ENCODE measurements around the gene COL6A1.

The COL6A1 gene, protein sequence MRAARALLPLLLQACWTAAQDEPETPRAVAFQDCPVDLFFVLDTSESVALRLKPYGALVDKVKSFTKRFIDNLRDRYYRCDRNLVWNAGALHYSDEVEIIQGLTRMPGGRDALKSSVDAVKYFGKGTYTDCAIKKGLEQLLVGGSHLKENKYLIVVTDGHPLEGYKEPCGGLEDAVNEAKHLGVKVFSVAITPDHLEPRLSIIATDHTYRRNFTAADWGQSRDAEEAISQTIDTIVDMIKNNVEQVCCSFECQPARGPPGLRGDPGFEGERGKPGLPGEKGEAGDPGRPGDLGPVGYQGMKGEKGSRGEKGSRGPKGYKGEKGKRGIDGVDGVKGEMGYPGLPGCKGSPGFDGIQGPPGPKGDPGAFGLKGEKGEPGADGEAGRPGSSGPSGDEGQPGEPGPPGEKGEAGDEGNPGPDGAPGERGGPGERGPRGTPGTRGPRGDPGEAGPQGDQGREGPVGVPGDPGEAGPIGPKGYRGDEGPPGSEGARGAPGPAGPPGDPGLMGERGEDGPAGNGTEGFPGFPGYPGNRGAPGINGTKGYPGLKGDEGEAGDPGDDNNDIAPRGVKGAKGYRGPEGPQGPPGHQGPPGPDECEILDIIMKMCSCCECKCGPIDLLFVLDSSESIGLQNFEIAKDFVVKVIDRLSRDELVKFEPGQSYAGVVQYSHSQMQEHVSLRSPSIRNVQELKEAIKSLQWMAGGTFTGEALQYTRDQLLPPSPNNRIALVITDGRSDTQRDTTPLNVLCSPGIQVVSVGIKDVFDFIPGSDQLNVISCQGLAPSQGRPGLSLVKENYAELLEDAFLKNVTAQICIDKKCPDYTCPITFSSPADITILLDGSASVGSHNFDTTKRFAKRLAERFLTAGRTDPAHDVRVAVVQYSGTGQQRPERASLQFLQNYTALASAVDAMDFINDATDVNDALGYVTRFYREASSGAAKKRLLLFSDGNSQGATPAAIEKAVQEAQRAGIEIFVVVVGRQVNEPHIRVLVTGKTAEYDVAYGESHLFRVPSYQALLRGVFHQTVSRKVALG

GRCh38 chr21:45981151-45982091 is at the start of gene COL6A1:
Gene COL6A1 (plus strand): TSS chr21:45981770. CDS start chr21:45981851, 81 bp downstream.
- peak; percentile 90 for DNase-seq (ENCODE audit: low spot score)

- DNase-seq (ENCODE audit: low spot score): no peak
These were observed 48.6 kb upstream of the COL6A1 start for GRCh38 chr21:45932922-45933502.

GRCh38 chr21:45934085-45934484 is 47.5 kb upstream of the COL6A1 start:
- DNase-seq (ENCODE audit: low spot score): no peak

- DNase-seq (ENCODE audit: low spot score): no peak
These were observed 47.0 kb upstream of the COL6A1 start for GRCh38 chr21:45934554-45934953.

DNA sequence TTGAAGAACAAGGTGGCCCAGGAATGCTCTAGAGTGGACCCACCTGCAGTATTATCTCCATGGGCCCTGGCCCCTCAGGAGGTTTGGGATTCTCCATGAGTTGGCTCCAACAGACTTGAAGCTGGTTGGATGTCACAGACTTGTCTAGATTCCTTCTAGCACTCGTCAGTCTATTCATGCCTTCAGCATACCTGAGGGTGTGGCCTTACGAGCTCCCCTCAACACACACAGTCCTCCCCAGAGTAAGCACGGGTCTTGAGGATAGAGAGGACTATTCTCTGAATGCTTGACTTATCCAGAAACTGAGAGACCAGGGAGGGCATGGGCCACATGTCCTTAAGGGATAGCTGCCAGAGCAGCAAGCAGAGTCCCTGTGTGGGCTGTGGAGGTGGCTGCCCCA is 45.9 kb upstream of the COL6A1 start:
- DNase-seq (ENCODE audit: low spot score): no peak

DNA sequence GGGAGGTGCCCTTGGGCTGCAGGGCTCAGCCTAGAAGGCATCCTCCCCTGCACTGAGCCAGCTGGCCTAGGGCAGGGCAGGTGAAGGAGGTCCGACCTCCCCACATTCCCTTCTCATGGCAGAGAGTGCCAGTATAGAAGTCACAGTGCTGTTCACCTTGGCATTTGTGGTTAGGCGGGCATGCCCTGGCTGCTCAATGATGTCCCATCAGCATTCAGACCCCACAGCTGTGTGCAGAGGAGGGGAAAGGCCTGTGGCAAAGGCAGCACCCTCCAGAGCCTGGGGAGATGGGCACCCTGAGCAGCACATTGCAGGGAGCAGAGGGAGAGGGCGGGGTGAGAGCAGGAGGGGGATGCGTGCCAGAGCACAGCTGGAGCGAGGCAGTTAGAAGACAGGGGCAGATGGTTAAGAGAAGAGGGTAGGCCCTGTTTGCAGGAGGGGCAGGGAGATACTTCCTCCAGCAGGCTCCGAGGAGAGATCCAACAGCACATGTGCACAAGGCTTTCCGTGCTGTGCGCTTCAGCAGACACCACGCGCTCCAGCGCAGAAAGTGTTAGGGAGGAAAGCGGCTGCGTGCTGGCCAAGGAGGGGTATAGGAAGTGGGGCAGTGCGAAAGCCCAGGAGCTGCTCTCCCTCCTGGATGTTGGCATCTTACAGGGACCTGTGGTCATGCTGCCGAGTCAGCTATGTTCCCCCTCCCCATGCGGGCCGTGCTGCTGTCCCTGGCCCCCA is 43.7 kb upstream of the COL6A1 start:
- DNase-seq (ENCODE audit: low spot score): no peak

GRCh38 chr21:45938453-45938755 is 43.2 kb upstream of the COL6A1 start:
- no peak for DNase-seq (ENCODE audit: low spot score)

DNA sequence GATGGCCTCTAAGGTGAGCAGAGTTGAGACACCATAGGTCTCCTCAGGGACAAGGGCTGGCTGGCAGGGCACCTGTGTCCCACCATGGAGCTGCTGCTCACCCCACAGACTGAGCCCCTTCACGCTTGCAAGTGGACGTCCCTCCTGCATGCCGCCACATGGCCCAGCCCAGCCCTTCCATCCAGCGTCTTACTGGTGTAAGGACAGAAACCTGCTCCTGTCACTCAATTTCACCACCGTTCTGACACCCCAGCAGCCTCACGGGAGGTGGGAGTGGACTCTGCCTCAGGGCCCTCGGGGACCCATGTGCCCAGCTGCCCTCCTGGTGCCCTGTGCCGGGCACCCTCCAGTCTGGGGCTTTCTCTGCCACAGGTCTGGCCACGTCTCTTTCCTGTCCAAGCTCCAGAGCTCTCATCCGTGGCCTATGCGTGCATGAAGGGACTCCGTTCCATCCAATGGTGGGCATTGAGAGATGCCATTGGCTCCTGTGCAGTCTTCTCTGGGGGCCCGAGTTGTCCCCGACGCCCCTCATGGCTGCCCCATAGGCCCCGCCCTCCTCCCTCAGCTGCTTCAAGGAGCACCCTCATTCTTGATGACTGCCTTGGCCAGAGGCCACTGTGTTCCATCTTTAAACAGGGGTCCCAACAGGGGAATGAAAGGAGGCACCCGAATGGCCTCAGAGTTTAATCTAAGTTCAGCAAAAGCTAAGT is 42.6 kb upstream of the COL6A1 start:
- DNase-seq (ENCODE audit: low spot score): no peak

- no peak for DNase-seq (ENCODE audit: low spot score)
These were observed 42.0 kb upstream of the COL6A1 start for GRCh38 chr21:45939521-45940045.

DNA sequence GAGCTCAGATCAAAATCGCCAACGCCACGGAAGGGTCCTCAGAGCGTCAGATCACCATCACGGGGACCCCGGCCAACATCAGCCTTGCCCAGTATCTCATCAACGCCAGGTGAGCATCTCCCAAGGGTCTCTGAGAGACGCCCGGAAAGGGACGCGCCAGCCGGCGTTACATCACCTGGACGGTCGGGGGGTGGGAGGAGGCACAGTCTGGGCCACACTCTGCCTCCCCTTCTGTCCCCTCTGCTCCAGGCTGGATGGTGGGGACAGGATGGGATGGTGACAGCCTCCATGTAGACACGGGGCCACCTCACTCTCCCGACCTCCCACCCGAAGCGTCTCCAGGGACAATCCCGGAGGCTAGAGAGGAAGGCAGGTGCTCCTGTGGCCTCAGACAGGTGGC is 41.5 kb upstream of the COL6A1 start:
- DNase-seq (ENCODE audit: low spot score): peak; percentile 22

- peak; percentile 26 for DNase-seq (ENCODE audit: low spot score)
These were observed 40.8 kb upstream of the COL6A1 start for GRCh38 chr21:45940621-45941337.

- peak; percentile 40 for DNase-seq (ENCODE audit: low spot score)
These were observed 40.2 kb upstream of the COL6A1 start for GRCh38 chr21:45941338-45941710.

DNA sequence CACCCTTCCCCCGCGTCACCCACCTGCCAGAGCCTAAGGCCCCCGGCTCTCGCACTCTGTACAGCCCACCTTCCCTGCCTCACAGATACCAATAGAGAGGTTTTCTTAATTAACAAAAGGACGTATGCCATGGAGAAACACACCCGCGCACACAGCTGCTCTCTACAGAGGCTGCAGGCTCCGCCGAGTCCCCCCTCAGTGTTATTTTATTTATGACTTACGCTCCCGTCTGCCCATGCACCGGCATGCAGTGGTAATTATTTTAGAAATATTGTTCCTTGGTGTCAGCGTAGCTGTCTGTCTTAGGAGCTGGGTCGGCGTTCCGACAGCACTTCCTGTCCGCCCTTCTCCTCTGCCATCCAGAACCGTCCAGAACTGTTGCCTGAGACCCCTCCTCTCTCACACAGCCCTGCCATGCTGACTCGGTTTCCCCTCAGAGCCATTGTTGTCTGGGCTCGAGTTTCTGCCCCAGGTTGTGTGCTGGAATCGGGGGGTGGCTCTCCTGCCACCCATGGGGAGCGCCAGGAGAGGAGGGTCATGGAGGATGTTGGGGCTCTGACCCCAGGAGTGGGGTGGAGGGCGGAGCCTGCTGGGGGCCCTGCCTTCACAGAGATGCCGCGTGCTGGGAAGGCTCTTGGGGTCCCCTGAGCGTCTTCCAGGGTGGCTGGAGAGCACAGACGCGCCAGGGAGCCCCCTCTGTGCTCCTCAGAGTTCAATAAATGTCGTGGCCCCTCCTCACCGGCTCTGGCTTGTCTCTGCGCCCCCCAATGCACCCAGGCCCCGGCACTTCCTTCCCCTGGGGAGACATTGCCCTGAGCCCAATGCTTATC is 39.6 kb upstream of the COL6A1 start:
- DNase-seq (ENCODE audit: low spot score): peak; percentile 25

GRCh38 chr21:45942755-45943629 is 38.6 kb upstream of the COL6A1 start:
- DNase-seq (ENCODE audit: low spot score): peak; percentile 25

- DNase-seq (ENCODE audit: low spot score): peak; percentile 34
These were observed 37.7 kb upstream of the COL6A1 start for GRCh38 chr21:45943630-45944540.

DNA sequence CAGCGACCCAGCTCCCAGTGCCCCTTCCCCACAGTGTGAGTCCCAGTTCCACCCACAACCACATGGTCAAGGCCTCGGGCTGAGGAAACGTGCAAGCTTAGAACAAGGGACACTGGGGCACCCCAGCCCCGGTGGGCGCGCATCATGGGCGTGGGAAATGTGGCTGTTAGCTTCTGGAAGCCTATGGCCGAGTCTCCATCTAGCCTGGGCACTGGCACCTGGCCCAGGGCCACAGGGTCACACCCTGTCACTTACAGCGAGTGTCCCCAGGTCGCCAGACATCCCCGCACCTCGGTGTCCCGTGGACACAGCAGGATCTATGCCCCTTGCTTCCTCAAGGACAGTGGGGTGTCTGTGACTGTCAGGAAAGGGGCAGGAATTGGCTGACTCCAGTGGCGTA is 37.0 kb upstream of the COL6A1 start:
- DNase-seq (ENCODE audit: low spot score): no peak

Data from D341Med (cell line).